Upper lobe of left lung (tissue), 4 donors: ENCODE measurements around the gene MAFF.

Experiments used
- CTCF ChIP-seq, 6 experiments: fragments of 450-650 bp in 4 of 6; fragments of 200-600 bp in 2 of 6; sonication (generic) in 2 of 6; IDR thresholded peaks; one replicate each; pipeline ENCODE4 v1.5.1; 2016 to 2019; ENCODE audit warnings: antibody characterized with exemption in 6 of 6
- EP300 ChIP-seq, 4 donors: sonication (generic); formaldehyde crosslinking; IDR thresholded peaks; one replicate each; pipeline ENCODE4 v1.5.1; 2017; ENCODE audit warnings: antibody characterized with exemption in 4 of 4, control low read depth in 2 of 4
- POLR2A ChIP-seq, 4 donors: fragments of 450-650 bp; IDR thresholded peaks; one replicate each; pipeline ENCODE4 v1.5.1; 2016 to 2017; ENCODE audit warnings: antibody characterized with exemption in 4 of 4, mild to moderate bottlenecking in 2 of 4
- POLR2AphosphoS5 ChIP-seq, 2 donors: sonication (generic); formaldehyde crosslinking; IDR thresholded peaks; one replicate each; pipeline ENCODE4 v1.5.1; 2017; ENCODE audit warnings: antibody characterized with exemption in 2 of 2

GRCh38 chr22:38192475-38192863 is 9.3 kb upstream of the MAFF start:
- TF ChIP-seq POLR2A (IDR thresholded peaks at IDR 0.05) (no peak), CTCF (IDR thresholded peaks at IDR 0.05) (no peak), POLR2AphosphoS5 (IDR thresholded peaks at IDR 0.05) (no peak), EP300 (IDR thresholded peaks at IDR 0.05) (no peak)
